HepG2 (cell line): Measurements from ENCODE around the gene SPRED2. TPM values are rescaled to one million over a fixed set of nuclear protein-coding genes. Genes with fewer than 3 reads are reported as not detected.

Source experiments
- ATAC-seq: fragments of 200-7000 bp; cut with Tn5 transposase; 3 replicates; pipeline ENCODE4 v1.9.1; 2020; ENCODE audit warnings: mild to moderate bottlenecking, moderate library complexity
- BruUV-seq: library from RNA; stranded (reverse); fragments of 400-500 nt; replicated peaks from 2 replicates; lab custom pipeline; 2021; lab: Mats Ljungman, UMichigan
- CTCF ChIA-PET: fragments of 300-600 bp; formaldehyde crosslinking; extraction: SDS; loops from one replicate; lab custom pipeline; 2021; ENCODE audit warnings: low total read pairs, inconsistent platforms, low intra/inter-chr PET ratio; lab: Yijun Ruan, JAX
- POLR2A ChIA-PET: fragments of 350-600 bp; sonication (Branson Sonifier 250); formaldehyde crosslinking; loops from one replicate; lab custom pipeline; 2020; ENCODE audit warnings: antibody characterized with exemption, inconsistent platforms; lab: Yijun Ruan, JAX
- DNase-seq: peaks from one replicate; pipeline ENCODE4 v3.0.0-alpha.2; 2015; ENCODE audit warnings: low spot score
- FAIRE-seq: peaks from 3 replicates; lab custom pipeline; 2011; peaks lifted over from hg19 to GRCh38; lab: Jason Lieb, UNC
- H2AFZ ChIP-seq: one replicate; pipeline ENCODE4 v1.6.1; 2011; ENCODE audit warnings: low read length, inconsistent platforms
- H3K27ac ChIP-seq: fragments of 300-600 bp; 3 replicates; pipeline ENCODE4 v1.8.0; 2011; ENCODE audit warnings: mixed run types, mild to moderate bottlenecking, mixed read lengths, low read length, inconsistent platforms; ENCODE audit not compliant: insufficient read depth; ENCODE audit errors: extremely low read length
- H3K27me3 ChIP-seq, 2 experiments: fragments of 200-600 bp in 1 of 2; 2 replicates in 1 of 2; 3 replicates in 1 of 2; pipeline versions ENCODE4 v1.6.0 to v1.8.0; 2011; ENCODE audit warnings: low read length in 2 of 2, mild to moderate bottlenecking in 2 of 2, moderate library complexity in 2 of 2, inconsistent platforms in 1 of 2; ENCODE audit not compliant: insufficient read depth in 2 of 2, control insufficient read depth in 1 of 2
- H3K36me3 ChIP-seq, 2 experiments: fragments of 200-600 bp in 1 of 2; replicated peaks in 1 of 2; 2 replicates in 1 of 2; 3 replicates in 1 of 2; pipeline versions ENCODE4 v1.5.1 to v1.8.0; 2011; ENCODE audit warnings: low read length in 2 of 2, inconsistent platforms in 1 of 2; ENCODE audit not compliant: insufficient read depth in 2 of 2, control insufficient read depth in 1 of 2
- H3K4me1 ChIP-seq: 2 replicates; pipeline ENCODE4 v1.5.1; 2012; ENCODE audit warnings: low read length, inconsistent platforms; ENCODE audit not compliant: insufficient read depth
- H3K4me2 ChIP-seq: 2 replicates; pipeline ENCODE4 v1.6.0; 2011; ENCODE audit warnings: low read depth, low read length, inconsistent platforms
- H3K4me3 ChIP-seq, 3 experiments: fragments of 200-600 bp in 1 of 3; sonication (generic), shearing (Covaris generic) in 1 of 3; replicated peaks in 1 of 3; 2 replicates each; pipeline ENCODE4 v1.5.1; 2011 to 2016; ENCODE audit warnings: low read length in 3 of 3, inconsistent platforms in 2 of 3, low read depth in 2 of 3, mild to moderate bottlenecking in 2 of 3, control low read depth in 1 of 3, mixed read lengths in 1 of 3; ENCODE audit not compliant: insufficient read depth in 1 of 3
- H3K79me2 ChIP-seq: one replicate; pipeline ENCODE4 v1.6.1; 2011; ENCODE audit warnings: low read length, inconsistent platforms; ENCODE audit not compliant: insufficient read depth
- H3K9ac ChIP-seq: 2 replicates; pipeline ENCODE4 v1.6.0; 2011; ENCODE audit warnings: mild to moderate bottlenecking, low read depth, low read length, inconsistent platforms; ENCODE audit not compliant: insufficient read depth
- H3K9me3 ChIP-seq: 2 replicates; pipeline ENCODE4 v1.5.1; 2012; ENCODE audit warnings: mild to moderate bottlenecking, low read length
- H4K20me1 ChIP-seq: 2 replicates; pipeline ENCODE4 v1.6.0; 2011; ENCODE audit warnings: inconsistent platforms, mild to moderate bottlenecking, low read length, moderate library complexity; ENCODE audit not compliant: insufficient read depth
- ELF3 ChIP-seq: IDR thresholded peaks from 2 replicates; pipeline ENCODE4 v1.6.1; 2016; ENCODE audit warnings: missing genetic modification reagents, missing compliant biosample characterization
- MBNL3 ChIP-seq: fragments of 250-450 bp; sonication (Bioruptor Pico); conservative IDR thresholded peaks from 2 replicates; pipeline ENCODE4 v1.8.0; 2022; ENCODE audit warnings: mild to moderate bottlenecking, inconsistent platforms
- MYNN ChIP-seq: sonication (generic); formaldehyde crosslinking; IDR thresholded peaks from 2 replicates; pipeline ENCODE4 v1.4.0; 2020; ENCODE audit warnings: mild to moderate bottlenecking, low read depth, missing genetic modification reagents
- NFKB2 ChIP-seq: sonication (generic); formaldehyde crosslinking; IDR thresholded peaks from 2 replicates; pipeline ENCODE4 v1.4.0; 2020; ENCODE audit warnings: missing genetic modification reagents, borderline replicate concordance
- TP53 ChIP-seq: sonication (generic); formaldehyde crosslinking; conservative IDR thresholded peaks from 2 replicates; pipeline ENCODE4 v1.4.0; 2020; ENCODE audit warnings: missing genetic modification reagents
- ZNF264 ChIP-seq: sonication (generic); formaldehyde crosslinking; IDR thresholded peaks from 2 replicates; pipeline ENCODE4 v1.4.0; 2020; ENCODE audit warnings: missing genetic modification reagents
- ZNF550 ChIP-seq: sonication (generic); formaldehyde crosslinking; IDR thresholded peaks from 2 replicates; pipeline ENCODE4 v1.4.0; 2020; ENCODE audit warnings: mild to moderate bottlenecking, missing genetic modification reagents, borderline replicate concordance
- ZNF616 ChIP-seq: sonication (generic); formaldehyde crosslinking; IDR thresholded peaks from 2 replicates; pipeline ENCODE4 v1.5.0; 2020; ENCODE audit warnings: low read depth, mild to moderate bottlenecking, missing genetic modification reagents
- WGBS: methylation state at CpG from one replicate; pipeline ENCODE4 v1.1.6; 2017; ENCODE audit warnings: low lambda C conversion rate; 5-methylcytosine and 5-hydroxymethylcytosine counted together
- in situ Hi-C: cut with HindIII; loops from 2 replicates; pipeline ENCODE4 v1.10.0; 2017; ENCODE audit warnings: low pct_unique_long_range_greater_than_20kb; ENCODE audit not compliant: extremely low pct_ligation_motif_present
- intact Hi-C: fragments of 100-400 bp; cut with micrococcal nuclease; formaldehyde crosslinking; loops from one replicate; pipeline ENCODE4 v1.10.0; 2022; ENCODE audit not compliant: unreplicated experiment
- polyA plus RNA-seq, 8 experiments: library from polyadenylated mRNA; depleted of rRNA in 3 of 8; stranded (reverse) in 7 of 8; unstranded in 1 of 8; fragments of >200 nt; fragmentation: Illumina TruSeq in 4 of 8; extraction: Trizol in 4 of 8; gene quantifications; 2 replicates each; pipeline versions ENCODE4 v1.2.1 to v1.2.3, GENCODE V29; 2011 to 2016; ENCODE audit warnings: low read depth in 4 of 8, missing spikeins in 1 of 8, mixed read lengths in 1 of 8; ENCODE audit not compliant: insufficient read depth in 1 of 8
- total RNA-seq, 5 experiments: library from RNA; depleted of rRNA; stranded (reverse); fragments of >200 nt; fragmentation: Illumina TruSeq; extraction: Trizol; gene quantifications; 2 replicates each; pipeline ENCODE4 v1.2.3, GENCODE V29; 2016; ENCODE audit warnings: low read depth in 1 of 5
- TF ChIP-seq, protein P1 (sequence below): sonication (generic); formaldehyde crosslinking; IDR thresholded peaks from 2 replicates; pipeline ENCODE4 v1.8.0; 2022; ENCODE audit warnings: missing genetic modification reagents, low read depth, mild to moderate bottlenecking, borderline replicate concordance
- TF ChIP-seq, protein P2 (sequence below): IDR thresholded peaks from 2 replicates; pipeline ENCODE4 v1.6.1; 2012; ENCODE audit warnings: low read depth, low read length, improper control_type of control experiment
- TF ChIP-seq, protein P3 (sequence below): sonication (generic); formaldehyde crosslinking; conservative IDR thresholded peaks from 2 replicates; pipeline ENCODE4 v1.4.0; 2020; ENCODE audit warnings: mild to moderate bottlenecking, missing genetic modification reagents, moderate library complexity
- TF ChIP-seq, protein P4 (sequence below): sonication (generic); formaldehyde crosslinking; conservative IDR thresholded peaks from 2 replicates; pipeline ENCODE4 v1.4.0; 2020; ENCODE audit warnings: missing genetic modification reagents

Gene SPRED2
- total and polyA plus RNA-seq, 2 of the 13 experiments (the other 11 are each of a cell fraction or from before 2014, with no cell fraction given): 13.0 to 37.0 TPM

DNA sequence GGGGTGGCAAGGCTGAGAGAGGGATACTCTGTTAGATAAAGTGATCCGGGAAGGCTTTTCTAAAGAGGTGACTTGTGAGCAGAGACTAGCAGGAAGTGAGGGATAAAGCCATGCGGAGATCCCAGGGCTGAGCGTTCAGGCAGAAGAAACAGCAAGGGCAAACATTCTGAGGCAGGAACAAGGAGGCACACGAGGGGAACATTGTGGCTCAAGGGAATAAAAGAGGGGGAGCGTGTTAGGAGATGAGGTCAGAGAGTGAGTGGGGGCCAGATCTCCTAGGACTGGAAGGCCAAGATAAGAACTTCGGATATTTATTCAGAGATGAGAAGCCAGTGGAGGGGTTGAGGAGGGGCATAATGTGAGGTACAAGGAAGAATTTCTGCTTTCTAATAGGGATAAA is 137.7 kb downstream of the SPRED2 start:
- DNase-seq (no peak), FAIRE-seq (no peak), ATAC-seq (peak; percentile 20)
- H3K9me3 ChIP-seq: no peaks in the 10 kb centered on the region
- intact Hi-C loops (no loop called here), in situ Hi-C loops (no loop called here)
- no peaks in the 10 kb centered on the region for H3K36me3 ChIP-seq
- no TSS peak for BruUV-seq
- peak overlapping the region; percentile 48 for H3K4me2 ChIP-seq
- no peak overlapping the region for H3K27ac ChIP-seq
- H3K27me3 ChIP-seq: no peaks in the 10 kb centered on the region
- peaks cover 70% of the 10 kb centered on the region for H3K4me1 ChIP-seq
- no peaks in the 10 kb centered on the region for H4K20me1 ChIP-seq
- H3K79me2 ChIP-seq: no peaks in the 10 kb centered on the region
- no peak overlapping the region for H3K4me3 ChIP-seq
- no peak for TF ChIP-seq ZNF264 (CRISPR knock-in tag)
- no peak for TF ChIP-seq ZNF550
- TF ChIP-seq, protein P1, sequence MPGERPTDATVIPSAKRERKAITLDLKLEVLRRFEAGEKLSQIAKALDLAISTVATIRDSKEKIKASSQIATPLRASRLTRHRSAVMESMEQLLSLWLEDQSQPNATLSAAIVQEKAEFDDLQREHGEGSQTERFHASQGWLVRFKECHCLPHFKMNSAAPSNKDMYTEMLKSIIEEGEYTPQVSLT: no peak
- no peak for TF ChIP-seq MBNL3 (CRISPR knock-in tag)
- TF ChIP-seq MYNN (CRISPR knock-in tag): no peak
- TF ChIP-seq, protein P2, sequence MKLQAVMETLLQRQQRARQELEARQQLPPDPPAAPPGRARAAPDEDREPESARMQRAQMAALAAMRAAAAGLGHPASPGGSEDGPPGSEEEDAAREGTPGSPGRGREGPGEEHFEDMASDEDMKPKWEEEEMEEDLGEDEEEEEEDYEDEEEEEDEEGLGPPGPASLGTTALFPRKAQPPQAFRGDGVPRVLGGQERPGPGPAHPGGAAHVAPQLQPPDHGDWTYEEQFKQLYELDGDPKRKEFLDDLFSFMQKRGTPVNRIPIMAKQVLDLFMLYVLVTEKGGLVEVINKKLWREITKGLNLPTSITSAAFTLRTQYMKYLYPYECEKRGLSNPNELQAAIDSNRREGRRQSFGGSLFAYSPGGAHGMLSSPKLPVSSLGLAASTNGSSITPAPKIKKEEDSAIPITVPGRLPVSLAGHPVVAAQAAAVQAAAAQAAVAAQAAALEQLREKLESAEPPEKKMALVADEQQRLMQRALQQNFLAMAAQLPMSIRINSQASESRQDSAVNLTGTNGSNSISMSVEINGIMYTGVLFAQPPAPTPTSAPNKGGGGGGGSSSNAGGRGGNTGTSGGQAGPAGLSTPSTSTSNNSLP: no peak
- TF ChIP-seq, protein P3, sequence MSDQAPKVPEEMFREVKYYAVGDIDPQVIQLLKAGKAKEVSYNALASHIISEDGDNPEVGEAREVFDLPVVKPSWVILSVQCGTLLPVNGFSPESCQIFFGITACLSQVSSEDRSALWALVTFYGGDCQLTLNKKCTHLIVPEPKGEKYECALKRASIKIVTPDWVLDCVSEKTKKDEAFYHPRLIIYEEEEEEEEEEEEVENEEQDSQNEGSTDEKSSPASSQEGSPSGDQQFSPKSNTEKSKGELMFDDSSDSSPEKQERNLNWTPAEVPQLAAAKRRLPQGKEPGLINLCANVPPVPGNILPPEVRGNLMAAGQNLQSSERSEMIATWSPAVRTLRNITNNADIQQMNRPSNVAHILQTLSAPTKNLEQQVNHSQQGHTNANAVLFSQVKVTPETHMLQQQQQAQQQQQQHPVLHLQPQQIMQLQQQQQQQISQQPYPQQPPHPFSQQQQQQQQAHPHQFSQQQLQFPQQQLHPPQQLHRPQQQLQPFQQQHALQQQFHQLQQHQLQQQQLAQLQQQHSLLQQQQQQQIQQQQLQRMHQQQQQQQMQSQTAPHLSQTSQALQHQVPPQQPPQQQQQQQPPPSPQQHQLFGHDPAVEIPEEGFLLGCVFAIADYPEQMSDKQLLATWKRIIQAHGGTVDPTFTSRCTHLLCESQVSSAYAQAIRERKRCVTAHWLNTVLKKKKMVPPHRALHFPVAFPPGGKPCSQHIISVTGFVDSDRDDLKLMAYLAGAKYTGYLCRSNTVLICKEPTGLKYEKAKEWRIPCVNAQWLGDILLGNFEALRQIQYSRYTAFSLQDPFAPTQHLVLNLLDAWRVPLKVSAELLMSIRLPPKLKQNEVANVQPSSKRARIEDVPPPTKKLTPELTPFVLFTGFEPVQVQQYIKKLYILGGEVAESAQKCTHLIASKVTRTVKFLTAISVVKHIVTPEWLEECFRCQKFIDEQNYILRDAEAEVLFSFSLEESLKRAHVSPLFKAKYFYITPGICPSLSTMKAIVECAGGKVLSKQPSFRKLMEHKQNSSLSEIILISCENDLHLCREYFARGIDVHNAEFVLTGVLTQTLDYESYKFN (CRISPR knock-in tag): 0 out of 2 replicates have a peak, but pooled peaks have one; percentile 3
- TF ChIP-seq TP53 (CRISPR knock-in tag): no peak
- no peak for TF ChIP-seq NFKB2 (CRISPR knock-in tag)
- TF ChIP-seq, protein P4, sequence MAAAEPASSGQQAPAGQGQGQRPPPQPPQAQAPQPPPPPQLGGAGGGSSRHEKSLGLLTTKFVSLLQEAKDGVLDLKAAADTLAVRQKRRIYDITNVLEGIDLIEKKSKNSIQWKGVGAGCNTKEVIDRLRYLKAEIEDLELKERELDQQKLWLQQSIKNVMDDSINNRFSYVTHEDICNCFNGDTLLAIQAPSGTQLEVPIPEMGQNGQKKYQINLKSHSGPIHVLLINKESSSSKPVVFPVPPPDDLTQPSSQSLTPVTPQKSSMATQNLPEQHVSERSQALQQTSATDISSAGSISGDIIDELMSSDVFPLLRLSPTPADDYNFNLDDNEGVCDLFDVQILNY (CRISPR knock-in tag): no peak
- peak; percentile 51; the same call in 1 of the 2 replicates for TF ChIP-seq ELF3 (CRISPR knock-in tag)
- no peak for TF ChIP-seq ZNF616 (CRISPR knock-in tag)
- POLR2A ChIA-PET: interaction anchor here (1.5 kb wide), 1 partner anchor 67 kb away, joined by 3 read pairs; the partner anchor contains the start of gene ACTR2
- CTCF ChIA-PET: no interaction called here
- no peak overlapping the region for H2AFZ ChIP-seq
- H3K9ac ChIP-seq: no peak overlapping the region
- 18% methylated on average over 6 of the region's 6 CpGs for WGBS
